Brain microvascular endothelial cell (primary cell): ENCODE data around the gene OSBPL7.

Source experiments
- DNase-seq: peaks from one replicate; pipeline ENCODE4 v3.0.0-alpha.2; 2020
- H3K27ac ChIP-seq: fragments of 250-450 bp; sonication (Bioruptor Pico); 2 replicates; pipeline ENCODE4 v1.5.1; 2020; ENCODE audit warnings: mild to moderate bottlenecking, moderate library complexity
- H3K27me3 ChIP-seq: fragments of 250-450 bp; sonication (Bioruptor Pico); replicated peaks from 2 replicates; pipeline ENCODE4 v1.5.1; 2020; ENCODE audit warnings: mild to moderate bottlenecking
- H3K36me3 ChIP-seq: fragments of 250-450 bp; sonication (Bioruptor Pico); replicated peaks from 2 replicates; pipeline ENCODE4 v1.5.1; 2020; ENCODE audit warnings: mild to moderate bottlenecking
- H3K4me3 ChIP-seq: 2 replicates; pipeline ENCODE4 v1.5.1; 2011; ENCODE audit warnings: low read depth, mild to moderate bottlenecking, control low read depth, low read length, moderate library complexity
- in situ Hi-C: cut with HindIII; loops from 2 replicates; pipeline ENCODE4 v1.10.0; 2017; ENCODE audit warnings: low sequenced_read_pairs, low pct_ligation_motif_present
- TF ChIP-seq, protein P1 (sequence below): IDR thresholded peaks from 2 replicates; pipeline ENCODE4 v1.5.1; 2011; ENCODE audit warnings: low read depth, mild to moderate bottlenecking, moderate library complexity, low read length, control low read depth, inconsistent platforms; ENCODE audit errors: missing control alignments

The OSBPL7 gene

GRCh38 chr17:47829870-47830269 is 8.3 kb upstream of the OSBPL7 start:
- peaks cover 28% of the 10 kb centered on the region for H3K36me3 ChIP-seq
- H3K4me3 ChIP-seq, result no peak overlapping the region
- in situ Hi-C loops, result no loop called here
- H3K27ac ChIP-seq, result no peak overlapping the region
- DNase-seq, result no peak
- no peaks in the 10 kb centered on the region for H3K27me3 ChIP-seq
- TF ChIP-seq, protein P1, sequence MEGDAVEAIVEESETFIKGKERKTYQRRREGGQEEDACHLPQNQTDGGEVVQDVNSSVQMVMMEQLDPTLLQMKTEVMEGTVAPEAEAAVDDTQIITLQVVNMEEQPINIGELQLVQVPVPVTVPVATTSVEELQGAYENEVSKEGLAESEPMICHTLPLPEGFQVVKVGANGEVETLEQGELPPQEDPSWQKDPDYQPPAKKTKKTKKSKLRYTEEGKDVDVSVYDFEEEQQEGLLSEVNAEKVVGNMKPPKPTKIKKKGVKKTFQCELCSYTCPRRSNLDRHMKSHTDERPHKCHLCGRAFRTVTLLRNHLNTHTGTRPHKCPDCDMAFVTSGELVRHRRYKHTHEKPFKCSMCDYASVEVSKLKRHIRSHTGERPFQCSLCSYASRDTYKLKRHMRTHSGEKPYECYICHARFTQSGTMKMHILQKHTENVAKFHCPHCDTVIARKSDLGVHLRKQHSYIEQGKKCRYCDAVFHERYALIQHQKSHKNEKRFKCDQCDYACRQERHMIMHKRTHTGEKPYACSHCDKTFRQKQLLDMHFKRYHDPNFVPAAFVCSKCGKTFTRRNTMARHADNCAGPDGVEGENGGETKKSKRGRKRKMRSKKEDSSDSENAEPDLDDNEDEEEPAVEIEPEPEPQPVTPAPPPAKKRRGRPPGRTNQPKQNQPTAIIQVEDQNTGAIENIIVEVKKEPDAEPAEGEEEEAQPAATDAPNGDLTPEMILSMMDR, result no peak

DNA sequence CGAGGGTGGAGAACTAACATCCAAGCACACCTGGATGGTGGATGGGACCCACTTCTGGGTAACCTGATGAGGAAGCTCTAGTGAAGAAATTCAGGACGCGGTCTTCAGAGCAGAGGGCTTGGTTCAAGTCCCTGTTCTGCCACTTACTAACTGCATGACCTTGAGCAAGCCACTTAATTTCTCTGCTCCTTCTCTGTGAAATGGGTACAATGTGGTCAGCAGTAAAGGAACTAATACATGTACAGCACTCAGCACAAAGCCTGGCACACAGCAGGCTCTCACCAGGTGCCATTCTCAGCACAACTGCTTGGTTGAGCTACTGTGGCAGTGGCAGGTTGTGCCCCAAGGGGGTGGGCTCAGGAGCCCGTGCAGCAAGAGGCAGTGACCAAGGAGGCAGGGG is 1.9 kb upstream of the OSBPL7 start:
- in situ Hi-C loops, result no loop called here
- TF ChIP-seq, protein P1, result no peak
- no peak overlapping the region for H3K27ac ChIP-seq
- H3K36me3 ChIP-seq, result peaks cover 46% of the 10 kb centered on the region
- DNase-seq, result no peak
- no peaks in the 10 kb centered on the region for H3K27me3 ChIP-seq
- H3K4me3 ChIP-seq, result no peak overlapping the region

DNA sequence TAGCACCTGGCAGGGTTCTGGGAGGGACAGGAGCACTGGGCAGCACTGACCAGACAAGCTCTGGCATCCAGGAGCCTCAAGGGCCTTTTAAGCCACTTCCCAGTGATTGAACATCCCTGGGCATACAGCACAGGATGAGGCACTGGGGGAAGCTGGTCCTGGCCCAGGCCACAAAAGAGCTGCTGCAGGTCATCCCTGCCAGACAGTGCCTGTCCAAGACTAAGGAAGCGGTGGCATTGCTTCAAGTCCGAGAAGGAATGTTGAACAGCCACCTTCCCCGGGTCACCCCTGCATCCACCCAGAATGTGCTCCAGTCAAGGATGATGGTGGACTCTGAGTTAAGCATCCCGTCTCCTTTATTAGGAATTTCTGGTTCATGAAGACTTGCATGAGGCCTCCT is 1.2 kb upstream of the OSBPL7 start:
- Histone ChIP-seq H3K27me3 (no peaks in the 10 kb centered on the region), H3K36me3 (peaks cover 39% of the 10 kb centered on the region), H3K27ac (no peak overlapping the region), H3K4me3 (no peak overlapping the region)
- no peak for DNase-seq
- in situ Hi-C loops, result no loop called here
- TF ChIP-seq, protein P1, result no peak

- H3K4me3 ChIP-seq, result peak overlapping the region; percentile 82
- H3K36me3 ChIP-seq, result peaks cover 31% of the 10 kb centered on the region
- no peak for DNase-seq
- TF ChIP-seq, protein P1, result no peak
- H3K27me3 ChIP-seq, result no peaks in the 10 kb centered on the region
- in situ Hi-C loops, result no loop called here
- no peak overlapping the region for H3K27ac ChIP-seq
Measured at GRCh38 chr17:47821031-47821423, 567 bp downstream of the OSBPL7 start.

GRCh38 chr17:47820033-47820789 is 1.4 kb downstream of the OSBPL7 start:
- peaks cover 32% of the 10 kb centered on the region for H3K36me3 ChIP-seq
- no peak overlapping the region for H3K4me3 ChIP-seq
- no peak overlapping the region for H3K27ac ChIP-seq

More at GRCh38 chr17:47820033-47820789, 1.4 kb downstream of the OSBPL7 start:
- no peak for DNase-seq
- in situ Hi-C loops, result no loop called here
- no peaks in the 10 kb centered on the region for H3K27me3 ChIP-seq
- TF ChIP-seq, protein P1, result no peak
